ENCODE data around the gene SLC4A5.
A peak's percentile ranks its signal among the peaks of the same experiment; 100 is the strongest.
"Not testable (repeated sequence)": the region's sequence is repeated elsewhere in the genome, so short reads cannot be mapped to it uniquely, and the experiment has no call there.

The SLC4A5 gene

DNA sequence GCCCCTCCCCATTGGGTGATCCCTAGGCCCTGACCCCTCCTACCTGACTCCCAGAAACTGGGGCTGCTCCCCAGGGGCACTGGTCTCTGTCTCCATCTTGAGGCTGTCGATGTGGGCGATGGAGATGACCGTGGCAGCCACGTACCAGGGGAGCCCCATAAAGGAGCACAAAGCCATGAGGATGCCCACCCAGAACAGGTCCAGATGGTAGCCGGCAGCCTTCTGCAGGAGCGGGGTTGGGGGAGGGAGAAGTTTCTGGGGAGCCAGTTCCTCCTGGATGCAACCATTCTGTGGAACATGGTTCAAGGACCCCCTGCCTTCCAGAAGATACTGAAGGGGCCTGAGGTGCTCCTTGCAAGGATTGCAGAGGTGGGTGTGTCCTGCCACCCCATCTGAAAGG, 110.8 kb downstream of the SLC4A5 start:
- DNase-seq (ENCODE audit: low read depth), result no peak

DNA sequence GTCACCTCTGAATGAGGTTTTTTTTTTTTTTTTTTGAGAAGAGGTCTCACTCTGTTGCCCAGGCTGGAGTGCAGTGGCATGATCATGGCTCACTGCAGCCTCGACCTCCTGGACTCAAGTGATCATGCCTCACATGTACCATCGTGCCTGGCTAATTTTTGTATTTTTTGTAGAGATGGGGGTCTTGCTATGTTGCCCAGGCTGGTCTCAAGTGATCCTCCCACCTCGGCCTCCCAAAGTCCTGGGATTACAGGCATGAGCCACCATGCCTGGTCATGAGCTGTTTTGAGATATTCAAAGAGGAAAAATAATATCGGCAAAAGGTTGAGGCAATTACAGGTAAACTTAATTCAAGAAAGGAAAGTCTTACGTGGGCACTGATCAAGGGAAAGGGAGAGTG, 113.4 kb downstream of the SLC4A5 start:
- not testable (repeated sequence) for DNase-seq (ENCODE audit: low read depth)

DNA sequence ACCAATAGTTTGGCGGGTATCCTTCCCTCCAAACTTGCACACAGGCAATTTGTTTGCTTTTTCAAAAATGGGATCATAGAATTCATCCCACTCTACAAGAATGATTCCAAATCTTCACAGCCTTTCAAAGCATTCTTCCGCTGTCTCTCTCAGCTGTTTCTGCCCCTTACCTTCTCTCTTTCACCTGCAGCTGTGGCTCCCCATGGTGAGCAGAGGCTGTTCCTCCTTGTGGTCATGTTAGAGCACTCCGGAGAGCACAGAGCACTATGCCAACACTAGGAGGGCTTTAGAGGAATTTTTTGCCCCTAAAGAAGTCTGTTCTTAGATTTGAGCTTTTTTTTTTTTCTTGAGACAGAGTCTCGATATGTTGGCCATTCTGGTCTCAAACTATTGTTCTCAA, 114.4 kb downstream of the SLC4A5 start:
- no peak for DNase-seq (ENCODE audit: low read depth)

DNA sequence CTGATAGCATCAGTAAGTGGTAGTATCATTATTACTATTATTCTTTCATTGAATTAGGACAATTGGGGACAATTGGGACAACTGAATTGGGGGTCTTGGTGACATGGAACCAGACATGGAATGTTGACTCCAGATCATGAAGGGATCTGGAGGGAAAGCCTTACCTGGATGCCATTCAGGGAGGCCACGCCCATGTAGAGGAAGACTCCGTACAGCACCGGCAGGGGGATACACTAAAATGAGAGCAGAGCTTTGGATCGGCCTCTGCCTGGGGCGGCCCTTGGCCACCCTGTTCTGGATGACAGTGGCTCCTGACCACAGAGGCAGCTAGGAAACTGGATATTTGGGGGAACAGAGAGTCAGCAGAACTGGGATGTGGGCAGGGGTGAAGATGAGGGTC, 115.6 kb downstream of the SLC4A5 start:
- DNase-seq (ENCODE audit: low read depth), result no peak

DNA sequence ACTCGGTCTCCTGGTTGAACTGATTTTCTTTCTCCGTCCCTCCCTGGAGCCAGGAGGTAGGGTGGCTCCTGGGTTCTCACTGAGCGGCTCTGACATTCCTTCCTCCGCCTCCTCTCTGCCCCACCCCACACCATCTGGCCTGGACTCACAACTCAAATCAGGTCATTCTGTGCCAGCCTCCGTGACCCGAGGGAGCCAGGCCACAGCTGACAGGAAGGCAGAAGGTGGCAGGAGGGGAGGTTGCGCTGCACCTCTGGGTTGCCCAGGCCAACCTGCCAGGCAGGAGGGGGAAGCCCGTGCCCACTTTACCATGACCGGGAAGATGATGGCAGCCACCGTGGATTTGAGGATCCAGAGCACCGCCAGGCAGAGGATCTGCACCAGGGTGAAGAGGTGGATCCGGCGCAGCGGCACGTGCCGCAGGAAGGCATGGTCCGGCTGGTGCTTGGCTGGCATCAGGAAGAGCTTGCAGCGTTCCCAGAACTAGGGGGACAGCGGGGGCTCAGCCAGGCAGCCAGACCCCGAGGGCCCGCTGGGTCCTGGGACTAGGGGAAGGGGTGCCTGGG, 116.5 kb downstream of the SLC4A5 start:
- no peak for DNase-seq (ENCODE audit: low read depth)

DNA sequence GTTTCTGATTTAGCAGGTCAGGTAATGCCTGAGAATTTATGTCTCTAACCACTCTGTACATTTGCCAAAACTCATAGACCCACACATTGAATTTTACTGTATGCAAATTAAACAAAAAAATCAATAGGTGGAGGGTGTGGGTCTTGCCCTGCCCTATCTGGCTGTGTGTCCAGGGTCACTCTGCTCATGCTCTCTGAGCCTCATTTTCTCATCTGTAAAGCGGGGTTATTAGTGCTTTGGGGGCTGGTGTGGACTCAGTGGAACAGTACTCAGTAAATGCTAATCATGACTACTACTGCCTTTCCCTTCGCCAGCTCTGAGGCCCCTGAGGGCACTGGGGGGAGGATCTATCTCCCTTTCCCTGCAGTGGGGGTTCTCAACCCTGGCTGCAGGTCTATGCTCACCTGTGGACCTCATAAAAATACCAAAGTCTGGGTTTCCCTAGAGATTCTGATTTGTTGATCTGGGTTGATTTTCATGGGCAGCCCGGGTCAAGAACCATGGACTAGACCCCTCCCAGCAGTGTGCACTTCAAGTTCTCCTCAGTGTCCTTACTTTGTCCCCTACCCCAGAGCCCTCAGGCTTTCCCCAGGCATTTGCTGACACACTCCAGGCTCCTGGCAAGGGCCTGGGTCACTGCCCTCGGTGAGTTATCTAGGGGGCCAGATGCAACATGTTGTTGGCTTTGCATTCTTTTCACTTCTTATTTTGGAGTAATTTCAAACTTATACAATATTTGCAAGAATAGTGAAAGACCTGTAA, 117.3 kb downstream of the SLC4A5 start:
- DNase-seq (ENCODE audit: low read depth), result no peak

DNA sequence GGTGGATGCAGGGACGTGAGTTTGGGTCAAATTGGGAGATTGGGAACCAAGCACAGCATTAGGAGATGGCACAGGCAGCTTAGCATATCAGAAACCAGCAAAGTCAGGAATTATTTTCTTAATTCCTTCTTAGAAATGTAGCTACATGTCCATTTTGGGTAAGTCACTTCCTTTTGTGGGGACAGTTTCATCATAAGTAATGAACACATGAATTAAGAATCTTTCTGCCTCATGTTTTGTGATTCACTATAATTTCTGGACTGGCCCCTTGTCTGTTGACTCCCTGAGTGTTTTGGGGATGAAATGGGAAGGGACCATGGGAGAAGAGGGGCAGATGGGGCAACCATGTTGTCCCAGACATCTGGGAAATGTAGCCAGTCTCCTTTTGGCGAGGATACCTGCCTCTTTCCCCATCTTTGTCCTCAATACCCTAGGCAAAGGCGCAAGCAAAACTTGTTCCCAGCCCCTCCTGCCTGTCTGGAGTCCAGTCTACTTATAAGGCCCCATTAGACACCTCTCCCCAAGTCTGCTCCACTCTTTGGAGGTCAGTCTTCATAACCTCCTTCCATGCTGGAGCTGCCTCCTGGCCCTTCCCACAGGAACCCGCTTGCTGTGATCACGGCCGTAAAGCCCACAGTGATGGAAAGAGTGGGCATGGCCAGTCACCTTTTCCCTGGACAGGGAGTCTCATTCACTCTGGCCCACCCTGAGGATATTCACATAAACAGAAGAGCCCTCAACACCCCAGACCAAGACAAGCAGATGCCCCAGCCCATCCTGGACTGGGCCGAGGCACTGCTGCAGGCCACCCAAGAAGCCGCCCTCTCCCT, 119.1 kb downstream of the SLC4A5 start:
- no peak for DNase-seq (ENCODE audit: low read depth)

DNA sequence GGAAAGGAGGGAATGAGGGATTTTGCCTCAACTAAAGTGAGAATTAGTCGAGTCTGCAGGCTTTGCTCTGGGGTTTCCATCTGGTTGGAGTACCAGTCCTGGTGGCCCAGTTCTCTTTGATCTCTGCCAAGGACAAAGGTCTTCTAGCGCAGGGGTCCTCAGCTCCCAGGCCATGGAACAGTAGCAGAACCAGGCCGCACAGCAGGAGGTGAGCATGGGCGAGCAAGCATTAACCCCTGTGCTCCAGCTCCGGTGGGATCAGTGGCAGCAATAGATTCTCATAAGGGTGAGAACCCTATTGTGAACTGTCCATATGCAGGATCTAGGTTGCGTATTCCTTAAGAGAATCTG, 120.9 kb downstream of the SLC4A5 start:
- no peak for DNase-seq (ENCODE audit: low read depth)

DNA sequence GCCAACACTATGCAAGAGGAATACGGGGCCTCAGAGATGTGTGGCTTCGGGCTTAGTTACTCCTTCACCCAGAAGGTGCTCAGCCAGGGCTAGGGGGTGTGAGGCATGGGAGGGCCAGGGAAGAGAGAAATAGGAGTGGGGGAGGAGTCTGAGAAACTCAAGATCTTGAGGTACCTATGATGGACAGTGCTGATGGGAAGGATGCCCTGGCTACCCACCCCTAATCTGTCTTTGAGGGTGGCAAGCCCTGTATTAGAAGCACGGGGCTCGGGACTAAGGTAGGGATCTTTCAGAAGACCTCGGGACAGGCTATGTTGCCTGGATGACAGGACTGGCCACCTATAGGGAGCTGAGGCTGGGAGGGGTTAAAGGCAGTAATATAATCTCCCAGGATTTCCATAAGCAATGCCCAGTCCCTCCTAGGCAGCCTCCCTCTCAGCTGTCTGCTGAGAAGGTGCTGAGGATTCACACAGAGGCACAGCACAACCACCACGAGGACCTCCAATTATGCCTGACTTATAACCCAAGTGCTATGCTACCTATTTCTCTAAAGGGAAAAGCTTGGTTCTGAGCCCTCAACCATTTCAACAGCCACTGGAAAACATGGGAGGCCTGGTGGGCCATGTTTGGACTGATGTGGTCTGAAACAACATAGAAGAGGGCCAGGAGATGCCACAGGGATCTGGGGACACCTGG, 121.5 kb downstream of the SLC4A5 start:
- no peak for DNase-seq (ENCODE audit: low read depth)

DNA sequence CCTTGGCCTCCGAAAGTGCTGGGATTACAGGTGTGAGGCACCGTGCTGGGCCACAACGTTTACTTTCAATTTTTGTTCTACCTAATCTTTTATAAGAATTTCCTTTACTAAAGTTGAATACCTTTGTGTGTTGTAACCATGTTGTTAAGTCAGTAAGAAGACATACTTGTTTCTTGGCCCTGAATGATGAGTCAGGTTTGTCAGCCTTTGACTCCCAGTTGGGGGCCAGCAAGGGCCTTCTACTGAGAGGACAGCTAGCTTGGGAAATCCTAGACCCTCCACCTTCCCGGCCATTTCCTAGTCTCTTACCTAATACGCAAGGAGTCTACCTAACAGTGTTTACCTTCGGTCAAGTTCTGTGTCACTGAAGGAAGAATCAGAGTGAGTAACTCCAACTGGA, 122.1 kb downstream of the SLC4A5 start:
- no peak for DNase-seq (ENCODE audit: low read depth)

DNA sequence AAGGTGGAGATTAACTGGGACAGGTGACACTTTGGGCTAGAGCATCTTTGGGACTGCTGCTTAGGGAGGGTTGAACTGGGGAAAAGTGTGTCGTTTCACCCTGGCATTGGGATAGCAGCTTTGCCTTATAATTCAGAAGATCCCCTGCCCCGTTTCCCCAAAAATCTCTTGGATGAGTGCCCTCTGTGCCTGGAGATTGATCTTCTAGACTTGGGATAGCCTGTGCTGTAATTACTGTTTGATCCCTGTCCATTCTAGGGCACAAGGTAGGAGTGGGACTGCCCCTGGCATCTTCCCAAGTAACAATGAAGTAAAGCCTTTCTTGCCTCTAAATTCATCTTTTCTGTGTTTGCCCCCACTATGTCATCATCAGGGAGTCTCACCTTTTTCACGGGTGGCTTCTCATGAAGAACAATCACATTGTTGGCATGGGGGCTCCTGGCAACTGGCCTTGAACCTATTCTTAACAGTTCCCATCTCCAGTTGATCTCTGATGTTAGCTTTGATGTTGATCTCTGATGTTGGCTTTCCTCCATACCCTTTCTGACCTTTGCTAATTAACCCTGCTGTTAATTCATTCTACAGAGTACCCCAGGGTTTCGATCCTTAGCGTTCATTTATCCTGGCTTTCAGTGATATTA, 123.2 kb downstream of the SLC4A5 start:
- no peak for DNase-seq (ENCODE audit: low read depth)

DNA sequence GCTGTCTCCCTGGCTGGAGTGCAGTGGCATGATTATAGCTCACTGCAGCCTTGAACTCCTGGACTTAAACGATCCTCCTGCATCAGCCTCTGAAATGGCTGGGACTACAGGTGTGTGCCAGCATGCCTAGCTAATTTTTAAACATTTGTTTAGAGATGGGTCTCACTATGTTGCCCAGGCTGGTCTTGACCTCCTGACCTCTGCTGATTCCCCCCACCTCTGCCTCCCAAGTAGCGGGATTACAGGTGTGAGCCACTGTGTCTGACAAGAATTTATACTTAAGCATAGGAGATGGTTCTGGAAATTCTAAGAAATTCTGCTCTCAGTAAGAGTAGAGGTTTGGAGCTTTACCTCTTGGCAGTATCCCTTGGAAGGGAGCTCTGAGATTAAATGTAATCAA, 126.6 kb downstream of the SLC4A5 start:
- no peak for DNase-seq (ENCODE audit: low read depth)

DNA sequence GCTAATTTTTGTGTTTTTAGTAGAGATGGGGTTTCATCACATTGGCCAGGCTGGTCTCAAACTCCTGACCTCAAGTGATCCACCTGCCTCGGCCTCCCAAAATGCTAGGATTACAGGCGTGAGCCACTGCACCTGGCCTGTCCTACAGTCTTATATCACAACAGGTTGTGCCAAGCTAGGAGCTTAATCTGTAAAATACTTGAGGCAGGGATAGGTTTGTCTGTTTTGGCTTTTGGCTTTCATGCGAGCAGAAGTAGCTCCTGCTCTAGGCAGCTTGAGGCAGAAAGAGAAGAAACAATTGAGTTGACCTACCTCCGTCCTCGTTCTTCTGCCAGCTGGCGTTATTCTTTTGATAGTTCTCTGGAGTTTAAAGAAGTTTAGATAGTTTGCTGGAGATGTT, 127.4 kb downstream of the SLC4A5 start:
- not testable (repeated sequence) for DNase-seq (ENCODE audit: low read depth)

DNA sequence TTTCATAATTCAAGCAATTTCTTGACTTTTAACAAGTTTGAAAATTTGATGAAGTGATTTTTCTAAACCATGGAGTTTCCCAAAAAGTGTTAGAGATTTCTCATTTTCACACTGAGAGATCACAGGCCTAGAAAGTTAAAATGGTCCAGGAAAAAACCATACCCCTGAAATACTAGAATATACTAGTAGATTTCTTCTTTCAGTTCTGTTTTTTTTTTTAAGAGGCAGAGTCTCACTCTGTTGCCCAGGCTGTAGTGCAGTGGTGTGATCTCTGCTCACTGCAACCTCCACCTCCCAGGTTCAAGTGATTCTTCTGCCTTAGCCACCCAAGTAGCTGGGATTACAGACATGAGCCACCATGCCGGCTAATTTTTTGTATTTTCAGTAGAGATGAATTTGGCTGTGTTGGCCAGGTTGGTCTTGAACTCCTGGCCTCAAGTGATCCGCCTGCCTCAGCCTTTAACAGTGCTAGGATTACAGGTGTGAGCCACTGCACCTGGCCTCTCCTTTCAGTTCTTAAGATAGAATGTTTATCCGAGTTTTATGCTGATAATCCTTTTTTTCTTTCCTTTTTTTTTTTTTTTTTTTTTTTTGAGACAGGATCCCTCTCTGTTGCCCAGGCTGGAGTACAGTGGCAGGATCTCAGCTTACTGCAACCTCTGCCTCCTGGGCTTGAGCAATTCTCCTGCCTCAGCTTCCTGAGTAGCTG, 130.4 kb downstream of the SLC4A5 start:
- DNase-seq (ENCODE audit: low read depth), result no peak

DNA sequence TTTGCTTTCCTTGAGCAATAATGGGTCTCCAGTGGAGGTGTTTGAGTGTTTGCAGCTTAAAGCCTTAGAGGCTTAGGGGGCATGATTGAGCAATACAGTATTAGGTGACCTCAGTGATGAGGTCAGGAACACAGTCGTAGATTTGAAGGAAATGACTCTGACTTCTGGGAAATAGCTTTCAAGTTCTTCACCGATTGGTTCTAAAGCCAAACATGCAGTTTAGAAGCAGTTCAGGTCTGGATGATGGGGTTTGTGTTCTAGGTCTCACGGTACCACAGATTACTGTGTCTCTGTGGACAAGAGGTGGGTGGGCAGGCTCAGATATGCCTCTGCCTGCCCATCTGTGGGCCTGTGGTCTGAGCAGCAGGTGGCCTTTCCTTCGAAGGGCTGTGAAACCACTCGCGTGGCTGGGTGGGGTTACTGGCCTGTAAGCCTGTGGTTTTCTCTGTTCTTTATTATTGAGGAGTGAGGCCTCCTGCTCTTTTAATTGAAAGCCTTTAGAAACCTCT, 137.0 kb downstream of the SLC4A5 start:
- peak; percentile 46 for DNase-seq (ENCODE audit: low read depth)

DNA sequence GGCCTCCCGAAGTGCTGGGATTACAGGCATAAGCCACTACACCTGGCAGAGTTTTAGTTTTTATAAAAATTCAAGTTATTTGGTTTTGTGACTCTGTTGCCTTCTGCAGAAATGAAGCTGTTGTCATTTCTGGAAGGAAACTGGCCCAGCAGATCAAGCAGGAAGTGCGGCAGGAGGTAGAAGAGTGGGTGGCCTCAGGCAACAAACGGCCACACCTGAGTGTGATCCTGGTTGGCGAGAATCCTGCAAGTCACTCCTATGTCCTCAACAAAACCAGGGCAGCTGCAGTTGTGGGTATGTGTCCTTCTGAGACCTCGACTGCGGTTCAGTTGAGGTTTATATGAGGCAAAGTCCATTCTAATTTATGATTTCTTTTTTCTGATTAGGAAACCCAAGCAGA, 137.6 kb downstream of the SLC4A5 start:
- DNase-seq (ENCODE audit: low read depth), result peak; percentile 28

DNA sequence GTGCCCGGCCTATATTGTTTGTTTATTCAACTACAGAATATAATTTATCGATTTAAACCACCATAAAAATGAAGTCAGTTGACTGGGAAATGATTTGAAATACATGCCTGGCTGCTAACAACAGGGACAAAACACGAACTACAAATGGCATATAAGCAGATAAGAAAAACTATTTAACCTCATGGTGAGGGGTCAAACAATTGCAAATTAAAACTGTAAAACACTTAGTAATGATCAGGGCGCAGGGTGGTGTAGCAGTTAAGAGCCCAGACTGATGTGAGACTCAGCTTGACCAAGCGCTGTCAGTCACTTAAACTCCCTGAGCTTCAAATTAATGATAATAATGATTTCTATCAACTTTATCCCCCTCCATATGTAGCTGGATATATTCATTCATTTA, 138.1 kb downstream of the SLC4A5 start:
- no peak for DNase-seq (ENCODE audit: low read depth)

DNA sequence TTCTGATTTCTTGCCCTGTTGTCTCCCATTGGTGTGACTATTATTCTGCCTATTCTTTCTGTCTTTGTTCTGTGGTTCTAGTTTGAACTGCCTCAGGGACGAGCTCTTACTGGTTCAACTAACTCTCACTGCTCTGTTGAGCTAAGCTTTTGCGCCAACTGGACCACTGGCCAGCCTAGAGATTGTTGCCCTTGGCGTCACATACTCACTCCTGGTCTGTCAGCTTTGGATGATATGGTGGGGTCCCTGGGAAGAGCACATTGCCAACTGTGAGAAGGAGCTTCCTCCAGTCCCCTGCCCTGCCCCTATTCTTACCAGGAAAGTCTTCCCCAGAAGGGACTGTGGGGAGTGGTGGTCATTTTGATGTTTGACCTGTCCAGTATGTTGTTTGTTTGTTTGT, 138.8 kb downstream of the SLC4A5 start:
- DNase-seq (ENCODE audit: low read depth), result no peak

DNA sequence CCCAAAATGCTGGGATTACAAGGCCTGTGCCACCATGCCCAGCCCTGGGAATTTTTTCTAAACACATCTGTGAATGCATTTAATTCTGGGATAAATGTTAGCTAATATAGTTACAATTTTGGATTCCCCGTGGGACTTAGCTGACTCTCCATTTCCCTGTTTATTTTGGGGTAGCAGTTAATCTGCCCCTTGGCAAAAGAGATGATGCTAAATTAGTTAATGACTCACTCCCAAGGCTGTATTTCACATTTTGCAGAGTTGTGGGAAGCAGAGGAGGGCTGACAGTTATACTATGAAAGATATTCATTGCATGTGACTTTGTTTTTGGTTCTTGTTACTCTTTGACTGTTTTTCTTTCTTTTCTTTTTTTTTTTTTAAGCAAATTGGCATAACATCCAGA, 141.6 kb downstream of the SLC4A5 start:
- DNase-seq (ENCODE audit: low read depth), result no peak

DNA sequence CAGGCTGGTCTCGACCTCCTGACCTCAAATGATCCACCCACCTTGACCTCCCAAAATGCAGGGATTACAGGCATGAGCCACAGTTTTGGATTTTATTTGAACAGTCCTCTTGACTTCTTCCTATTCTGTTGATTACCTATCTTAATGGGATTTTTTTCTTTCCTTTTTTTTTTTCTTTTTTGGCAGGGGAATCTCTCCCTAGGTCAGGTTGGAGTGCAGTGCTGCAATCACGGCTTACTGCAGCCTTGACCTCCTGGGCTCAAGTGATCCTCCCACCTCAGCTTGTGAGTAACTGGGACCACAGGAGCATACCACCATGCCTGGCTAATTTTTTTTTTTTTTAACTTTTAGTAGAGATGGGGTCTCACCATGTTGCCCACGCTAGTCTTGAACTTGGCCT, 142.0 kb downstream of the SLC4A5 start:
- no peak for DNase-seq (ENCODE audit: low read depth)

DNA sequence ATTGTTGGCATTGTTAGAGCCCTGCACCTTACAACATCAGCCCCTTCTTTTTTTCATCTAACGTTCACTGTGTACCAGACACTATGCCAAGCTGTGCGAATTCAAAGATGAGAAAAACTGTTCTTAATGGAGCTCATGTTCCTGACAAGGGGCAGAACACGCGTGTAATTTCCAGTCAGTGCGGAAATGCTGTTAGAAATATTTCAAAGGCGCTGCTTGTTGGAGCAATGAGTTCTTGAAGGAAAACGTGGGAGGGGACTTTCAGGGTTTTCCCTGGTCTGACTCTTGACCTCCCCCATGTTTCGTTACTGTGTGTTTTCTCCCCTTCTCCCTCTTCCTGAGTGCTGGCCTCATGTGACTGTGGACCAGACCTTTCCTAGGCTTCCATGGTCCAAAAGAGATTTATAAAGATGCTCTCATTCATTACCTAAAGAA, 143.3 kb downstream of the SLC4A5 start:
- DNase-seq (ENCODE audit: low read depth), result no peak

Measured in activated T-cell treated with anti-CD3 and anti-CD28 coated beads for 48 hours (primary cell).